PC-3 (cell line): ENCODE measurements around the gene CD151. TPM values are rescaled to one million over a fixed set of nuclear protein-coding genes. Genes with fewer than 3 reads are reported as not detected.

Source experiments
- ATAC-seq: fragments of 200-7000 bp; cut with Tn5 transposase; 2 replicates; pipeline ENCODE4 v1.9.1; 2020; ENCODE audit warnings: mild to moderate bottlenecking, moderate library complexity
- BruUV-seq: library from RNA; stranded (reverse); fragments of 400-500 nt; replicated peaks from 2 replicates; lab custom pipeline; 2021; lab: Mats Ljungman, UMichigan
- CTCF ChIA-PET: fragments of 300-600 bp; sonication (Branson Sonifier 250); formaldehyde crosslinking; loops from one replicate; lab custom pipeline; 2022; ENCODE audit warnings: antibody characterized with exemption; lab: Charles Lee
- POLR2A ChIA-PET: fragments of 300-600 bp; sonication (Branson Sonifier 250); formaldehyde crosslinking; loops from one replicate; lab custom pipeline; 2022; ENCODE audit warnings: antibody characterized with exemption; ENCODE audit not compliant: unreplicated experiment; lab: Charles Lee
- DNase-seq: peaks from one replicate; pipeline ENCODE4 v3.0.0-alpha.2; 2015
- H2AFZ ChIP-seq: fragments of 300-600 bp; sonication (generic); 2 replicates; pipeline ENCODE4 v1.6.0; 2016; ENCODE audit warnings: antibody characterized with exemption, low read length
- H3F3A ChIP-seq: fragments of 300-600 bp; sonication (generic); one replicate; pipeline ENCODE4 v1.6.0; 2017; ENCODE audit warnings: antibody characterized with exemption, low read length, control low read depth, mild to moderate bottlenecking; ENCODE audit not compliant: unreplicated experiment
- H3K27ac ChIP-seq: fragments of 300-600 bp; sonication (generic); 2 replicates; pipeline ENCODE4 v1.5.1; 2016; ENCODE audit warnings: mild to moderate bottlenecking, low read length
- H3K27me3 ChIP-seq: fragments of 300-600 bp; sonication (generic); 2 replicates; pipeline ENCODE4 v1.6.1; 2016; ENCODE audit warnings: low read length, mixed read lengths
- H3K36me3 ChIP-seq: fragments of 300-600 bp; sonication (generic); 2 replicates; pipeline ENCODE4 v1.6.1; 2016; ENCODE audit warnings: low read depth, mixed run types, low read length, mixed read lengths
- H3K4me1 ChIP-seq: fragments of 300-600 bp; sonication (generic); 2 replicates; pipeline ENCODE4 v1.5.1; 2016; ENCODE audit warnings: low read length; ENCODE audit not compliant: insufficient read depth
- H3K4me2 ChIP-seq: fragments of 300-600 bp; sonication (generic); 2 replicates; pipeline ENCODE4 v1.6.0; 2016; ENCODE audit warnings: low read length
- H3K4me3 ChIP-seq: fragments of 300-600 bp; sonication (generic); 2 replicates; pipeline ENCODE4 v1.5.1; 2016; ENCODE audit warnings: mild to moderate bottlenecking, low read length, mixed read lengths
- H3K79me2 ChIP-seq: fragments of 300-600 bp; sonication (generic); 2 replicates; pipeline ENCODE4 v1.6.1; 2017; ENCODE audit warnings: low read length, mixed read lengths
- H3K9ac ChIP-seq: fragments of 300-600 bp; sonication (generic); 2 replicates; pipeline ENCODE4 v1.6.0; 2016; ENCODE audit warnings: mild to moderate bottlenecking, low read length
- H3K9me2 ChIP-seq: fragments of 300-600 bp; sonication (generic); replicated peaks from 2 replicates; pipeline ENCODE4 v1.6.1; 2016; ENCODE audit warnings: mixed run types, low read length, mixed read lengths
- H3K9me3 ChIP-seq: fragments of 300-600 bp; sonication (generic); 2 replicates; pipeline ENCODE4 v1.6.1; 2016; ENCODE audit warnings: low read length, mixed read lengths
- H4K20me1 ChIP-seq: fragments of 300-600 bp; sonication (generic); 2 replicates; pipeline ENCODE4 v1.6.1; 2016; ENCODE audit warnings: low read length, mixed read lengths
- CTCF ChIP-seq: fragments of 300-600 bp; sonication (generic); conservative IDR thresholded peaks from 2 replicates; pipeline ENCODE4 v1.5.1; 2017; ENCODE audit warnings: antibody characterized with exemption, low read depth, mild to moderate bottlenecking, low read length
- EZH2 ChIP-seq: fragments of 300-600 bp; sonication (generic); IDR thresholded peaks from one replicate; pipeline ENCODE4 v1.6.1; 2017; ENCODE audit warnings: antibody characterized with exemption, mild to moderate bottlenecking, low read length; ENCODE audit not compliant: unreplicated experiment
- EZH2phosphoT487 ChIP-seq: fragments of 300-600 bp; sonication (generic); IDR thresholded peaks from 2 replicates; pipeline ENCODE4 v1.6.1; 2018; ENCODE audit warnings: mild to moderate bottlenecking, antibody characterized with exemption, low read length, borderline replicate concordance
- intact Hi-C: fragments of 100-400 bp; cut with micrococcal nuclease; formaldehyde crosslinking; loops from 2 replicates; pipeline ENCODE4 v1.9.0; 2023
- total RNA-seq: library from RNA; depleted of rRNA; stranded (reverse); fragments of >200 nt; gene quantifications from 2 replicates; pipeline ENCODE4 v1.2.3, GENCODE V29; 2014

The CD151 gene
- total RNA-seq, 1 experiment from 2014 or later, result 469 TPM

DNA sequence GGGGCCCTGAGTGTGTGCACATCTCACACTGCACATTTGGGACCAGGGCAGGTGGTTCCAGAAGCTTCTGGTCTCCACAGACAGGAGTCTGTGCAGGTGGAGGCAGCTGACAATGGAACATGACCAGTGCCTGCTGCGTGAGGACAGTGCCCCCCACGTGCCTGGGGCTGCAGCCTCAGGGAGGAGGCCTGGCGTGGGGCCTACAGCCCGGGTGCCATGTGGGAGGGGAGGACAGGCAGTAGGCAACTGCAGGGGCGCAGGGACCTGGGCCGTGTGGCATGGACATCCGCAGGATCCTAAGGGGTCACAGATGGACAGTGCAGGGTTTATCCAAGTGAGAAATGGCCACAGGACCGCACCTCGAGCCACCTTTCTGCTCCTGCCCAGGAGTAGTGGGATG is 38.7 kb downstream of the CD151 start:
- intact Hi-C loops, result no loop called here
- ATAC-seq (no peak), DNase-seq (no peak)
- H3K36me3 ChIP-seq, result no peaks in the 10 kb centered on the region
- no peaks in the 10 kb centered on the region for H3F3A ChIP-seq
- H3K4me1 ChIP-seq, result no peaks in the 10 kb centered on the region
- H3K9me3 ChIP-seq, result no peaks in the 10 kb centered on the region
- H3K27ac ChIP-seq, result no peak overlapping the region
- no peaks in the 10 kb centered on the region for H3K79me2 ChIP-seq
- POLR2A ChIA-PET, result no interaction called here
- CTCF ChIA-PET, result no interaction called here
- no peak overlapping the region for H3K4me2 ChIP-seq
- no peaks in the 10 kb centered on the region for H3K9me2 ChIP-seq
- TF ChIP-seq EZH2, result no peak
- no peak for TF ChIP-seq CTCF
- no peak for TF ChIP-seq EZH2phosphoT487
- BruUV-seq, result no TSS peak
- H3K27me3 ChIP-seq, result no peaks in the 10 kb centered on the region
- no peak overlapping the region for H2AFZ ChIP-seq
- H3K9ac ChIP-seq, result no peak overlapping the region
- no peak overlapping the region for H3K4me3 ChIP-seq
- no peaks in the 10 kb centered on the region for H4K20me1 ChIP-seq

GRCh38 chr11:872799-873198 is 40.0 kb downstream of the CD151 start:
- Histone ChIP-seq H3K27me3 (no peaks in the 10 kb centered on the region), H3K27ac (no peak overlapping the region), H3F3A (no peaks in the 10 kb centered on the region), H3K4me3 (no peak overlapping the region), H3K9me2 (no peaks in the 10 kb centered on the region), H3K9ac (no peak overlapping the region), H2AFZ (no peak overlapping the region), H4K20me1 (no peaks in the 10 kb centered on the region), H3K4me2 (no peak overlapping the region), H3K79me2 (no peaks in the 10 kb centered on the region), H3K4me1 (no peaks in the 10 kb centered on the region), H3K36me3 (no peaks in the 10 kb centered on the region), H3K9me3 (no peaks in the 10 kb centered on the region)
- CTCF ChIA-PET, result no interaction called here
- POLR2A ChIA-PET, result no interaction called here
- BruUV-seq, result no TSS peak
- ATAC-seq, result no peak
- TF ChIP-seq EZH2, result no peak
- TF ChIP-seq EZH2phosphoT487, result no peak
- no peak for TF ChIP-seq CTCF
- DNase-seq, result no peak
- intact Hi-C loops, result no loop called here

DNA sequence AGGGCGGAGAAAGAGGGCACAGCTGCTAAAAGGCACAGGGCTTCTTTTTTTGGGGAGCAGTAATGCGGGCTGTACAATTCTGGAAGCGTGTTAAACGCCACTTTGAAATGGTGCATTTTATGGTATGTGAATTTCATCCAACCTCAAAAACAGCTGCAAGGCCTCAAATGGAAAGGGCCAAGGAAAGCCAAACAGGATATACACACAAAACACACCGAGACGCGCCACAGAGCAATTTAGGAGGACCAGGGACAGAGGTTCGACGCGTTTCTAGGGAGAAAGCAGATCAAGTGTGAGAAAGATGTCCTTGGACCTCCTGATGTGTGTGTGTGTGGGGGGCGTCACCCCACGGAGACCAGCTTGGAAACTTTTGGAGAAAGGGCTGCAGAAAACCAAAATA is 41.0 kb downstream of the CD151 start:
- no peaks in the 10 kb centered on the region for H3F3A ChIP-seq
- no peaks in the 10 kb centered on the region for H4K20me1 ChIP-seq
- no peaks in the 10 kb centered on the region for H3K79me2 ChIP-seq
- no peak overlapping the region for H3K4me3 ChIP-seq
- no peak overlapping the region for H3K4me2 ChIP-seq
- TF ChIP-seq EZH2, result no peak
- no peak for TF ChIP-seq EZH2phosphoT487
- no peak for TF ChIP-seq CTCF
- ATAC-seq (no peak), DNase-seq (no peak)
- no peak overlapping the region for H3K9ac ChIP-seq
- no peaks in the 10 kb centered on the region for H3K9me2 ChIP-seq
- POLR2A ChIA-PET, result no interaction called here
- CTCF ChIA-PET, result no interaction called here
- no peaks in the 10 kb centered on the region for H3K27me3 ChIP-seq
- H3K4me1 ChIP-seq, result no peaks in the 10 kb centered on the region
- no peak overlapping the region for H2AFZ ChIP-seq
- H3K27ac ChIP-seq, result no peak overlapping the region
- H3K36me3 ChIP-seq, result no peaks in the 10 kb centered on the region
- H3K9me3 ChIP-seq, result no peaks in the 10 kb centered on the region
- BruUV-seq, result no TSS peak
- intact Hi-C loops, result no loop called here
